Measurements from ENCODE around the gene RBFOX2. TPM values are rescaled to one million over a fixed set of nuclear protein-coding genes. Genes with fewer than 3 reads are reported as not detected.

The RBFOX2 gene
- total RNA-seq, 1 experiment from 2014 or later, result 81.1 TPM

DNA sequence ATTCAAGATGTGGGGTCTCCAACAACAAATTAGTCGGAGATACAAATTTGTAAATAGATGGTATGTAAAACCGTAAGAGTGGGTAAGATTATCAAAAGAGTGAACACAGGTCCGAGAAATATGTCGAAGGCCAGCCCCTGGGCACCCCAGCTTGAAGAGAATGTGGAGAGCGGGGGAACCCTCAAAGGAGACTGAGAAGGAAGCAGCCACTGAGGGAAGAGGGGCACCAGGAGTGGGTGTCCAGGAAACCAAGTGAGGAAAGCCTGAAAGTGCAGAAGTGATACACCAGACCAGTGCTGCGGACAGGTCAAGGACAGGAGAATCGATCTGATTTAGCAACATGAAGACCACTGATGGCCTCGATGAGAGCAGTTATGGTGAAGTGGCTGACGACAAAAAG, 296.5 kb downstream of the RBFOX2 start:
- no peak for ATAC-seq
- ChIA-PET POLR2A (no interaction called here), CTCF (no interaction called here)
- BruUV-seq (replicated peaks), result no TSS peak
- in situ Hi-C loops (cut with HindIII; ENCODE audit: low pct_unique_long_range_greater_than_20kb, low sequenced_read_pairs), result no loop called here
- no peak for DNase-seq (ENCODE audit: low read depth, low spot score)
- Histone ChIP-seq H3K9me3 (ENCODE audit: control insufficient read depth, insufficient read depth, low read depth, low read length) (no peaks in the 10 kb centered on the region), H3K27ac (ENCODE audit: low read length) (no peak overlapping the region), H3K27me3 (ENCODE audit: control insufficient read depth, insufficient read depth, low read length) (no peaks in the 10 kb centered on the region), H3K4me3 (ENCODE audit: low read depth in 2 of 2, low read length in 2 of 2) (no peak overlapping the region), H3K4me1 (ENCODE audit: control insufficient read depth, insufficient read depth, low read length) (no peaks in the 10 kb centered on the region), H3K36me3 (ENCODE audit: control insufficient read depth, insufficient read depth, low read length) (no peaks in the 10 kb centered on the region)
- TF ChIP-seq SIN3A (IDR thresholded peaks at IDR 0.05; ENCODE audit: borderline replicate concordance, insufficient read depth, low read depth, low read length) (no peak), TCF7L2 (IDR thresholded peaks at IDR 0.05; ENCODE audit: low read depth, low read length) (no peak), POLR2AphosphoS5 (IDR thresholded peaks at IDR 0.05; ENCODE audit: low read depth, low read length) (no peak)
- TF ChIP-seq, protein P1, sequence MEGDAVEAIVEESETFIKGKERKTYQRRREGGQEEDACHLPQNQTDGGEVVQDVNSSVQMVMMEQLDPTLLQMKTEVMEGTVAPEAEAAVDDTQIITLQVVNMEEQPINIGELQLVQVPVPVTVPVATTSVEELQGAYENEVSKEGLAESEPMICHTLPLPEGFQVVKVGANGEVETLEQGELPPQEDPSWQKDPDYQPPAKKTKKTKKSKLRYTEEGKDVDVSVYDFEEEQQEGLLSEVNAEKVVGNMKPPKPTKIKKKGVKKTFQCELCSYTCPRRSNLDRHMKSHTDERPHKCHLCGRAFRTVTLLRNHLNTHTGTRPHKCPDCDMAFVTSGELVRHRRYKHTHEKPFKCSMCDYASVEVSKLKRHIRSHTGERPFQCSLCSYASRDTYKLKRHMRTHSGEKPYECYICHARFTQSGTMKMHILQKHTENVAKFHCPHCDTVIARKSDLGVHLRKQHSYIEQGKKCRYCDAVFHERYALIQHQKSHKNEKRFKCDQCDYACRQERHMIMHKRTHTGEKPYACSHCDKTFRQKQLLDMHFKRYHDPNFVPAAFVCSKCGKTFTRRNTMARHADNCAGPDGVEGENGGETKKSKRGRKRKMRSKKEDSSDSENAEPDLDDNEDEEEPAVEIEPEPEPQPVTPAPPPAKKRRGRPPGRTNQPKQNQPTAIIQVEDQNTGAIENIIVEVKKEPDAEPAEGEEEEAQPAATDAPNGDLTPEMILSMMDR (IDR thresholded peaks at IDR 0.05), result no peak
- TF ChIP-seq, protein P2, sequence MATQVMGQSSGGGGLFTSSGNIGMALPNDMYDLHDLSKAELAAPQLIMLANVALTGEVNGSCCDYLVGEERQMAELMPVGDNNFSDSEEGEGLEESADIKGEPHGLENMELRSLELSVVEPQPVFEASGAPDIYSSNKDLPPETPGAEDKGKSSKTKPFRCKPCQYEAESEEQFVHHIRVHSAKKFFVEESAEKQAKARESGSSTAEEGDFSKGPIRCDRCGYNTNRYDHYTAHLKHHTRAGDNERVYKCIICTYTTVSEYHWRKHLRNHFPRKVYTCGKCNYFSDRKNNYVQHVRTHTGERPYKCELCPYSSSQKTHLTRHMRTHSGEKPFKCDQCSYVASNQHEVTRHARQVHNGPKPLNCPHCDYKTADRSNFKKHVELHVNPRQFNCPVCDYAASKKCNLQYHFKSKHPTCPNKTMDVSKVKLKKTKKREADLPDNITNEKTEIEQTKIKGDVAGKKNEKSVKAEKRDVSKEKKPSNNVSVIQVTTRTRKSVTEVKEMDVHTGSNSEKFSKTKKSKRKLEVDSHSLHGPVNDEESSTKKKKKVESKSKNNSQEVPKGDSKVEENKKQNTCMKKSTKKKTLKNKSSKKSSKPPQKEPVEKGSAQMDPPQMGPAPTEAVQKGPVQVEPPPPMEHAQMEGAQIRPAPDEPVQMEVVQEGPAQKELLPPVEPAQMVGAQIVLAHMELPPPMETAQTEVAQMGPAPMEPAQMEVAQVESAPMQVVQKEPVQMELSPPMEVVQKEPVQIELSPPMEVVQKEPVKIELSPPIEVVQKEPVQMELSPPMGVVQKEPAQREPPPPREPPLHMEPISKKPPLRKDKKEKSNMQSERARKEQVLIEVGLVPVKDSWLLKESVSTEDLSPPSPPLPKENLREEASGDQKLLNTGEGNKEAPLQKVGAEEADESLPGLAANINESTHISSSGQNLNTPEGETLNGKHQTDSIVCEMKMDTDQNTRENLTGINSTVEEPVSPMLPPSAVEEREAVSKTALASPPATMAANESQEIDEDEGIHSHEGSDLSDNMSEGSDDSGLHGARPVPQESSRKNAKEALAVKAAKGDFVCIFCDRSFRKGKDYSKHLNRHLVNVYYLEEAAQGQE (IDR thresholded peaks at IDR 0.05; ENCODE audit: insufficient read depth in 1 of 2, low read depth in 2 of 2, low read length in 1 of 2), result no peak
- intact Hi-C loops (cut with micrococcal nuclease; ENCODE audit: unreplicated experiment), result no loop called here

DNA sequence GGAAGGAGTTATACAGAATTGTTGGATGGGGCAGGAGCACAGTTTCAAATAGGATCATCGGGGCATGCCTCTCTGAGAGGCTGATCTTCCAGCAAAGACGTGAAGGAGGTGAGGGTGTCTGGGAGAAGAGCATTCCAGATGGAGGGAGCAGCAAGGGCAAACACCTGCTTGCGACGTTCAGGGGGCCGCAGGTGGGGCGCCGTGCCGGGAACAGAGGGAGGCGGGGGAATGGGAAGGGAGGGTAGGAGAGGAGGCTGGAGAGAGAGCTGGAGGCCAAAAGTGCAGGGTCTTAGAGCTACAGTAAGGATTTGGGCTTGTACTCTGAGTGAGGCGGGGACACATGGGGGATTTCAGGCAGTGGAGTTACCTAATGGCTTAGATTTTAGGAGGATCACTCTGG, 297.3 kb downstream of the RBFOX2 start:
- CTCF ChIA-PET, result no interaction called here
- no peak for ATAC-seq
- intact Hi-C loops (cut with micrococcal nuclease; ENCODE audit: unreplicated experiment) (no loop called here), in situ Hi-C loops (cut with HindIII; ENCODE audit: low pct_unique_long_range_greater_than_20kb, low sequenced_read_pairs) (no loop called here)
- DNase-seq (ENCODE audit: low read depth, low spot score), result no peak
- BruUV-seq (replicated peaks), result no TSS peak
- Histone ChIP-seq H3K27me3 (ENCODE audit: control insufficient read depth, insufficient read depth, low read length) (no peaks in the 10 kb centered on the region), H3K27ac (ENCODE audit: low read length) (no peak overlapping the region), H3K4me1 (ENCODE audit: control insufficient read depth, insufficient read depth, low read length) (no peaks in the 10 kb centered on the region), H3K36me3 (ENCODE audit: control insufficient read depth, insufficient read depth, low read length) (no peaks in the 10 kb centered on the region), H3K9me3 (ENCODE audit: control insufficient read depth, insufficient read depth, low read depth, low read length) (no peaks in the 10 kb centered on the region), H3K4me3 (ENCODE audit: low read depth in 2 of 2, low read length in 2 of 2) (no peak overlapping the region)
- TF ChIP-seq, protein P2 (IDR thresholded peaks at IDR 0.05; ENCODE audit: insufficient read depth in 1 of 2, low read depth in 2 of 2, low read length in 1 of 2), result no peak
- TF ChIP-seq POLR2AphosphoS5 (IDR thresholded peaks at IDR 0.05; ENCODE audit: low read depth, low read length), result no peak
- POLR2A ChIA-PET, result no interaction called here

Data from Panc1 (cell line).